HepG2 (cell line): Measurements from ENCODE around the gene PHEX. TPM values are rescaled to one million over a fixed set of nuclear protein-coding genes. Genes with fewer than 3 reads are reported as not detected.

Experiments used
- ATAC-seq: fragments of 200-7000 bp; cut with Tn5 transposase; 3 replicates; pipeline ENCODE4 v1.9.1; 2020; ENCODE audit warnings: mild to moderate bottlenecking, moderate library complexity
- BruUV-seq: library from RNA; stranded (reverse); fragments of 400-500 nt; replicated peaks from 2 replicates; lab custom pipeline; 2021; lab: Mats Ljungman, UMichigan
- CTCF ChIA-PET: fragments of 300-600 bp; formaldehyde crosslinking; extraction: SDS; loops from one replicate; lab custom pipeline; 2021; ENCODE audit warnings: low total read pairs, inconsistent platforms, low intra/inter-chr PET ratio; lab: Yijun Ruan, JAX
- POLR2A ChIA-PET: fragments of 350-600 bp; sonication (Branson Sonifier 250); formaldehyde crosslinking; loops from one replicate; lab custom pipeline; 2020; ENCODE audit warnings: antibody characterized with exemption, inconsistent platforms; lab: Yijun Ruan, JAX
- DNase-seq: peaks from one replicate; pipeline ENCODE4 v3.0.0-alpha.2; 2015; ENCODE audit warnings: low spot score
- FAIRE-seq: peaks from 3 replicates; lab custom pipeline; 2011; peaks lifted over from hg19 to GRCh38; lab: Jason Lieb, UNC
- H2AFZ ChIP-seq: one replicate; pipeline ENCODE4 v1.6.1; 2011; ENCODE audit warnings: low read length, inconsistent platforms
- H3K27ac ChIP-seq: fragments of 300-600 bp; 3 replicates; pipeline ENCODE4 v1.8.0; 2011; ENCODE audit warnings: mixed run types, mild to moderate bottlenecking, mixed read lengths, low read length, inconsistent platforms; ENCODE audit not compliant: insufficient read depth; ENCODE audit errors: extremely low read length
- H3K27me3 ChIP-seq, 2 experiments: fragments of 200-600 bp in 1 of 2; 2 replicates in 1 of 2; 3 replicates in 1 of 2; pipeline versions ENCODE4 v1.6.0 to v1.8.0; 2011; ENCODE audit warnings: low read length in 2 of 2, mild to moderate bottlenecking in 2 of 2, moderate library complexity in 2 of 2, inconsistent platforms in 1 of 2; ENCODE audit not compliant: insufficient read depth in 2 of 2, control insufficient read depth in 1 of 2
- H3K36me3 ChIP-seq, 2 experiments: fragments of 200-600 bp in 1 of 2; replicated peaks in 1 of 2; 2 replicates in 1 of 2; 3 replicates in 1 of 2; pipeline versions ENCODE4 v1.5.1 to v1.8.0; 2011; ENCODE audit warnings: low read length in 2 of 2, inconsistent platforms in 1 of 2; ENCODE audit not compliant: insufficient read depth in 2 of 2, control insufficient read depth in 1 of 2
- H3K4me1 ChIP-seq: 2 replicates; pipeline ENCODE4 v1.5.1; 2012; ENCODE audit warnings: low read length, inconsistent platforms; ENCODE audit not compliant: insufficient read depth
- H3K4me2 ChIP-seq: 2 replicates; pipeline ENCODE4 v1.6.0; 2011; ENCODE audit warnings: low read depth, low read length, inconsistent platforms
- H3K4me3 ChIP-seq, 3 experiments: fragments of 200-600 bp in 1 of 3; sonication (generic), shearing (Covaris generic) in 1 of 3; replicated peaks in 1 of 3; 2 replicates each; pipeline ENCODE4 v1.5.1; 2011 to 2016; ENCODE audit warnings: low read length in 3 of 3, inconsistent platforms in 2 of 3, low read depth in 2 of 3, mild to moderate bottlenecking in 2 of 3, control low read depth in 1 of 3, mixed read lengths in 1 of 3; ENCODE audit not compliant: insufficient read depth in 1 of 3
- H3K79me2 ChIP-seq: one replicate; pipeline ENCODE4 v1.6.1; 2011; ENCODE audit warnings: low read length, inconsistent platforms; ENCODE audit not compliant: insufficient read depth
- H3K9ac ChIP-seq: 2 replicates; pipeline ENCODE4 v1.6.0; 2011; ENCODE audit warnings: mild to moderate bottlenecking, low read depth, low read length, inconsistent platforms; ENCODE audit not compliant: insufficient read depth
- H3K9me3 ChIP-seq: 2 replicates; pipeline ENCODE4 v1.5.1; 2012; ENCODE audit warnings: mild to moderate bottlenecking, low read length
- H4K20me1 ChIP-seq: 2 replicates; pipeline ENCODE4 v1.6.0; 2011; ENCODE audit warnings: inconsistent platforms, mild to moderate bottlenecking, low read length, moderate library complexity; ENCODE audit not compliant: insufficient read depth
- NKX3-1 ChIP-seq: sonication (generic); formaldehyde crosslinking; IDR thresholded peaks from 2 replicates; pipeline ENCODE4 v1.5.0; 2020; ENCODE audit warnings: missing genetic modification reagents
- ZKSCAN8 ChIP-seq: IDR thresholded peaks from 2 replicates; pipeline ENCODE4 v1.6.1; 2016; ENCODE audit warnings: borderline replicate concordance, missing genetic modification reagents, missing compliant biosample characterization
- ZNF33B ChIP-seq: sonication (generic); formaldehyde crosslinking; IDR thresholded peaks from 2 replicates; pipeline ENCODE4 v1.5.1; 2020; ENCODE audit warnings: mild to moderate bottlenecking, missing genetic modification reagents
- WGBS: methylation state at CpG from one replicate; pipeline ENCODE4 v1.1.6; 2017; ENCODE audit warnings: low lambda C conversion rate; 5-methylcytosine and 5-hydroxymethylcytosine counted together
- in situ Hi-C: cut with HindIII; loops from 2 replicates; pipeline ENCODE4 v1.10.0; 2017; ENCODE audit warnings: low pct_unique_long_range_greater_than_20kb; ENCODE audit not compliant: extremely low pct_ligation_motif_present
- intact Hi-C: fragments of 100-400 bp; cut with micrococcal nuclease; formaldehyde crosslinking; loops from one replicate; pipeline ENCODE4 v1.10.0; 2022; ENCODE audit not compliant: unreplicated experiment
- polyA plus RNA-seq, 8 experiments: library from polyadenylated mRNA; depleted of rRNA in 3 of 8; stranded (reverse) in 7 of 8; unstranded in 1 of 8; fragments of >200 nt; fragmentation: Illumina TruSeq in 4 of 8; extraction: Trizol in 4 of 8; gene quantifications; 2 replicates each; pipeline versions ENCODE4 v1.2.1 to v1.2.3, GENCODE V29; 2011 to 2016; ENCODE audit warnings: low read depth in 4 of 8, missing spikeins in 1 of 8, mixed read lengths in 1 of 8; ENCODE audit not compliant: insufficient read depth in 1 of 8
- total RNA-seq, 5 experiments: library from RNA; depleted of rRNA; stranded (reverse); fragments of >200 nt; fragmentation: Illumina TruSeq; extraction: Trizol; gene quantifications; 2 replicates each; pipeline ENCODE4 v1.2.3, GENCODE V29; 2016; ENCODE audit warnings: low read depth in 1 of 5
- TF ChIP-seq, protein P1 (sequence below): sonication (generic); formaldehyde crosslinking; IDR thresholded peaks from 2 replicates; pipeline ENCODE4 v1.4.0; 2020; ENCODE audit warnings: missing genetic modification reagents, mild to moderate bottlenecking, borderline replicate concordance

The PHEX gene
- total and polyA plus RNA-seq, 2 of the 13 experiments (the other 11 are each of a cell fraction or from before 2014, with no cell fraction given): 0.01 to 0.27 TPM

DNA sequence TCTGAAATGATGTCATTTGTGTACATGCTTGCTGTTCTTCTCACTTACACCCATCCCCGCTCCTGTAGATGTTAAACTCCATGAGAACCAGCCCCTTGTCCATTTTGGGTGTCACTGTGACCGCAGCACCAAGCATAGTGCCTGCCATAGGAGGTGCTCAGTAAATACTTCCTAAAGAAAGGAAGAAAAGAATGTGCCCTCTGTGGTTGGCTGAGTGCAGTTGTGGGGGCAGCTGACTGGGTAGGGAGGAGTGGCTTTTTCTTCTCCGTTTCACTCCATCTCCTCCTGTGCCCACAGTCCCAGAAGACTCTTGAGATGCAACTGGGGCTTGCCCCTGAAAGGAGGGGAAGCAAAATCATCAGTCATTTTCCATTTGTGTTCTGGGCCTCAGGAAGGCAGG lies 25.5 kb downstream of the PHEX start:
- ChIA-PET CTCF (no interaction called here), POLR2A (no interaction called here)
- H3K79me2 ChIP-seq: no peaks in the 10 kb centered on the region
- ATAC-seq (no peak), FAIRE-seq (no peak), DNase-seq (no peak)
- in situ Hi-C loops: no loop called here
- H3K9me3 ChIP-seq: no peaks in the 10 kb centered on the region
- no peaks in the 10 kb centered on the region for H3K36me3 ChIP-seq
- no peaks in the 10 kb centered on the region for H4K20me1 ChIP-seq
- H3K27me3 ChIP-seq: no peaks in the 10 kb centered on the region
- H3K4me3 ChIP-seq: no peak overlapping the region
- H3K4me2 ChIP-seq: no peak overlapping the region
- WGBS: 74% methylated on average over 3 of the region's 3 CpGs
- no TSS peak for BruUV-seq
- no peak for TF ChIP-seq NKX3-1 (CRISPR knock-in tag)
- no peak overlapping the region for H3K9ac ChIP-seq
- H3K27ac ChIP-seq: no peak overlapping the region
- H3K4me1 ChIP-seq: no peaks in the 10 kb centered on the region
- no peak overlapping the region for H2AFZ ChIP-seq
- intact Hi-C loops: no loop called here

DNA sequence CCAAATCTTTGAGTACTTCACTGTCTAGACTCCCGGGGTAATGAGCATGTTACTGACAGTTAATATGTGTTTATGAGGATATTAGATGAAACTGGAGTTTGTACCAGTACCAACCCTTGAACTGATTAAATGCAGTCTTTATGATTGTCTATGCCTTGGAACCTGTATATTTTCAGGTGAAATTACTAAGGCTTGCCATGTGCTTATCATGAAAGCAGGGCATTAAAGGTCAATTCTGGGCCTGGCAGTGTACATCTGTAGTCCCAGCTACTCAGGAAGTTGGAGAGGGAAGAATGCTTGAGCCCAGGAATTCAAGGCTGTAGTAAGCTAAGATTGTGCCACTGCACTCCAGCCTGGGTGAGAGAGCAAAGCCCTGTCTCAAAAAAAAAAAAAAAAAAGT lies 27.6 kb downstream of the PHEX start:
- no peak overlapping the region for H2AFZ ChIP-seq
- H3K4me1 ChIP-seq: no peaks in the 10 kb centered on the region
- no peak for ATAC-seq
- H3K4me2 ChIP-seq: no peak overlapping the region
- H3K9ac ChIP-seq: no peak overlapping the region
- intact Hi-C loops (no loop called here), in situ Hi-C loops (no loop called here)
- no peak for DNase-seq
- H4K20me1 ChIP-seq: no peaks in the 10 kb centered on the region
- H3K9me3 ChIP-seq: no peaks in the 10 kb centered on the region
- ChIA-PET CTCF (no interaction called here), POLR2A (no interaction called here)
- H3K27me3 ChIP-seq: no peaks in the 10 kb centered on the region
- no peaks in the 10 kb centered on the region for H3K36me3 ChIP-seq
- H3K79me2 ChIP-seq: no peaks in the 10 kb centered on the region
- FAIRE-seq: no peak
- H3K4me3 ChIP-seq: no peak overlapping the region
- no peak for TF ChIP-seq ZNF33B
- TF ChIP-seq, protein P1, sequence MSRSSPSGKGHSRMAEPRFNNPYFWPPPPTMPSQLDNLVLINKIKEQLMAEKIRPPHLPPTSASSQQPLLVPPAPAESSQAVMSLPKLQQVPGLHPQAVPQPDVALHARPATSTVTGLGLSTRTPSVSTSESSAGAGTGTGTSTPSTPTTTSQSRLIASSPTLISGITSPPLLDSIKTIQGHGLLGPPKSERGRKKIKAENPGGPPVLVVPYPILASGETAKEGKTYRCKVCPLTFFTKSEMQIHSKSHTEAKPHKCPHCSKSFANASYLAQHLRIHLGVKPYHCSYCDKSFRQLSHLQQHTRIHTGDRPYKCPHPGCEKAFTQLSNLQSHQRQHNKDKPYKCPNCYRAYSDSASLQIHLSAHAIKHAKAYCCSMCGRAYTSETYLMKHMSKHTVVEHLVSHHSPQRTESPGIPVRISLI (CRISPR knock-in tag): no peak
- no peak for TF ChIP-seq ZKSCAN8 (CRISPR knock-in tag)
- TF ChIP-seq, all 625 proteins: peak for 0
- WGBS: 0% methylated on average over 1 of the region's 1 CpG
- no TSS peak for BruUV-seq
- H3K27ac ChIP-seq: no peak overlapping the region
